ENCODE results near the gene DGCR6. TPM values are rescaled to one million over a fixed set of nuclear protein-coding genes. Genes with fewer than 3 reads are reported as not detected.
"Not testable (repeated sequence)": the region's sequence is repeated elsewhere in the genome, so short reads cannot be mapped to it uniquely, and the experiment has no call there.

DGCR6 gene
- total RNA-seq, 1 experiment from 2014 or later, result 1.1 TPM

GRCh38 chr22:18931905-18932652 lies 26.0 kb downstream of the DGCR6 start:
- no peak for DNase-seq (ENCODE audit: low spot score)

DNA sequence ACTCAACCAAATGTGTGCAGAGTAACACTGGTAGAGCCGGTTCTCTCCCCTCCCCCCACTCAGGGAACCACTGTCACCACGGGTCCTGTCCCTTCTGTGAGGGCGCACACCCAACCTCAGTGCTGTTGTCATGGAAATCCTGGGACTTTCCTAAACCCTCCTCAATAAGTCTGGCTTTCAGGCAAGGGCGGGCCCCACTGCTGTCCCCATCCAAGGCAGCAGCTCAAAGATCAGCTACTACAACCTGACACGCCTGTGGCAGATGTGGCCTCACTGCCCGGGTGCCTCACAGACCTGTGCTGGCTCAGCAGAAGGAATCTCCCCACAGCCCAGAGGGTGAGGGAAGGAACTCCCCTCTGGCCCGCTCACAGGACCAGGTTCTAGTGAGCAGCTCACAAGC lies 27.8 kb downstream of the DGCR6 start:
- no peak for DNase-seq (ENCODE audit: low spot score)

DNA sequence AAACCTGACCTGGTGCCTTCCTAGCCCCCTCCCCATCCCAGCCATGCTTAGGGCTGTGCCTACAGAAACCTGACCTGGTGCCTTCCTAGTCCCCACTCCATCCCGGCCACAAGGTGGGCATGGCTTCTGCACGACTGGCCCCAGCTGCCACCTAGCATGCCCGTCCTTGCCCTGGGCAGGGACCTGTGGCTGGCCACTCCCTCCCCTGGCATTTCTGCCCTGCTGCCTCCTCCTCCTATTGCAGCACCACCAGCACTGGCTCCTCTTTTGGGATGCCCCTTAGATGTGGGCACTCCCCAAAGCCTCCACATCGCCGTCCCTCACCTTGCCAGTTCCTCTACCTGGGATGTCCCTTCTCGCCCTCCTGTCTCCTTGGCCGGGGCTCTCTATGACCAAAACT lies 28.6 kb downstream of the DGCR6 start:
- not testable (repeated sequence) for DNase-seq (ENCODE audit: low spot score)

DNA sequence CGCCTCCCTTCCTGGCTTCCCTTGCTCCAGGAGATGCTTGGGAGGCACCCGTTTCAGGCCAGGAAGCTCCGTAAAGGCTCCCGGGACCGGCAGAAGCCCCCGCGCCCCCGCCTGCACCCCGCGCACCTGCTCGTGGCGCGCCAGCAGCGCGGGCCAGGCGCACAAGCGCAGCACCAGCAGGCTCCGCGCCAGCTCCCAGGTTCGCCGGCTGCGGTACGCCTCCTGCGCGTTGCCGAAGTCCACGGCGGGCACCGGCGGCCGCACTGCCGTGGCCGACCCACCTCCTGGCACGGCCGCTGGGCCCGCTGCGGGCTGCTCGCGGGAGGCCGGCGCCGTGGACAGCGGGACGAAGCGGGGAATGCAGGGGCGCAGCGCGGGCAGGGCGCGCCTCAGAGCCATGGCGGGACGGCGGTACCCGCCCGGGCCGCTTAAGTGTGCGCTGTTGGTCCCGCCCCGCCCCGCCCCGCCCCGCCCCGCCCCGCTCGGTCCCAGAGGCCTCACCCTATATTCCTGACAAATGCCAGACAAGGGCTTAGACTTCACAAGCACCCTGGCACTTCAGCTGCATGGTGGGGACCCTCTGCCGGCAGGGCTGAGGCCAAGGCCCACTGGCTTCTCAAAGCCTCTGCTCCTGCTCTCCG lies 29.9 kb downstream of the DGCR6 start, which contains the start of gene PRODH:
PRODH (minus strand) TSS at position 405 of the 641 bp plus-strand sequence; CDS start at position 399, 6 bp downstream.
- DNase-seq (ENCODE audit: low spot score), result no peak

DNA sequence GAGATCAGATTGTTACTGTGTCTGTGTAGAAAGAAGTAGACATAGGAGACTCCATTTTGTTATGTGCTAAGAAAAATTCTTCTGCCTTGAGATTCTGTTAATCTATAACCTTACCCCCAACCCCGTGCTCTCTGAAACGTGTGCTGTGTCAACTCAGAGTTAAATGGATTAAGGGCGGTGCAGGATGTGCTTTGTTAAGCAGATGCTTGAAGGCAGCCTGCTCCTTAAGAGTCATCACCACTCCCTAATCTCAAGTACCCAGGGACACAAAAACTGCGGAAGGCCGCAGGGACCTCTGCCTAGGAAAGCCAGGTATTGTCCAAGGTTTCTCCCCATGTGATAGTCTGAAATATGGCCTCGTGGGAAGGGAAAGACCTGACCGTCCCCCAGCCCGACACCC lies 32.6 kb downstream of the DGCR6 start:
- DNase-seq (ENCODE audit: low spot score), result not testable (repeated sequence)

GRCh38 chr22:18947105-18947504 lies 41.0 kb downstream of the DGCR6 start:
- DNase-seq (ENCODE audit: low spot score), result not testable (repeated sequence)

- no peak for DNase-seq (ENCODE audit: low spot score)
Measured at GRCh38 chr22:18947905-18948304, 41.8 kb downstream of the DGCR6 start.

GRCh38 chr22:18950141-18950540 lies 44.0 kb downstream of the DGCR6 start:
- DNase-seq (ENCODE audit: low spot score), result no peak

DNA sequence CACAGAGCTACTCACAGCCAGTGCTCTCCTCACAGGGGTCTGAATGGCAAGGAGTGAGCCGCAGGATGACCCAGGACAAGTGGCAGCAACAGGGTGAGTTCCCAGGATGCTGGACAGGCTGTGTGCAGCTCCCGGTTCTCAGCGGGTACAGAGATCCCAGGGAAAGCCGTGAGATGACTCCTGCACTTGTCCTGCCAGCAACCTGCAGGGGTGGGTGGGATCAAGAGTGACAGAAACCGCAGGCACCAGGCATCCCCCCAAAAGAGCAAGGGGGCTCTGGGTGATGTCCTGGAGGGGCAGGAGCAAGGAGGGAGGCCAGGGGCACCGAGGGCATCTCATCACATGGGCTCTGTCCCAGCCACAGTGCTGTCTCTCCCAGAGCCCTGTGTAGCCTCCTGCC lies 45.9 kb downstream of the DGCR6 start:
- DNase-seq (ENCODE audit: low spot score), result no peak

- DNase-seq (ENCODE audit: low spot score), result not testable (repeated sequence)
Measured at GRCh38 chr22:18953128-18953527, 47.0 kb downstream of the DGCR6 start.

GRCh38 chr22:18954303-18954989 lies 48.3 kb downstream of the DGCR6 start:
- peak; percentile 23 for DNase-seq (ENCODE audit: low spot score)

DNA sequence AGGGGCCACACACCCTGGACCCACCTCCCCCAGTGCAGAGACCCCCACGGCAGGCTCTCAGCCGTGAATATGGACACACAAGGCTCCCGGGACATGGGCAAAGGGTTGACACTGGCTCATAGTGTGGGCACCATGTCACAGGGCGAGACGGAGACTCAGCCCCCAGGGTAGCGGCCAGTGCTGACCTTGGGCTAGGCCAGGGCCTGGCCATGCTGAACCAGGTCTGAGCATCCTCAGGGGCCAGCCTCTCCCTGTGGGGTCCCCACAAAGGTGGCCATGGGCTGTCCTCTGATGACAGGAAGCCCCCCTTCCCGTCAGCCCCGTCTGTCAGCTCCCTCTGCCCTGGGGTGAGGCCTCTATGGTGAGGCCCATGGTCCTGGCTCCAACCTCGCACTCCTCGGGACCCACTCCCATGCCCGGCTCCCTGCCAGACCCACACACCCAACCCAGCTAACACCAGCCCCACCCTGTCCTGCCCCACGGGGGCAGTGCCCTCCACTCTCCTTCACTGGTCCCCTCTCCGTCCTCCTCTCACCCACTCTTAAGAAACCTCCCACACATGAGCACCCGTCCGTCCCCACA lies 49.0 kb downstream of the DGCR6 start:
- no peak for DNase-seq (ENCODE audit: low spot score)

GRCh38 chr22:18955696-18956095 lies 49.6 kb downstream of the DGCR6 start:
- no peak for DNase-seq (ENCODE audit: low spot score)

- DNase-seq (ENCODE audit: low spot score), result not testable (repeated sequence)
Measured at GRCh38 chr22:18956121-18956895, 50.2 kb downstream of the DGCR6 start.

GRCh38 chr22:18956956-18957355 lies 50.8 kb downstream of the DGCR6 start:
- not testable (repeated sequence) for DNase-seq (ENCODE audit: low spot score)

GRCh38 chr22:18957621-18958320 lies 51.7 kb downstream of the DGCR6 start:
- DNase-seq (ENCODE audit: low spot score), result not testable (repeated sequence)

DNA sequence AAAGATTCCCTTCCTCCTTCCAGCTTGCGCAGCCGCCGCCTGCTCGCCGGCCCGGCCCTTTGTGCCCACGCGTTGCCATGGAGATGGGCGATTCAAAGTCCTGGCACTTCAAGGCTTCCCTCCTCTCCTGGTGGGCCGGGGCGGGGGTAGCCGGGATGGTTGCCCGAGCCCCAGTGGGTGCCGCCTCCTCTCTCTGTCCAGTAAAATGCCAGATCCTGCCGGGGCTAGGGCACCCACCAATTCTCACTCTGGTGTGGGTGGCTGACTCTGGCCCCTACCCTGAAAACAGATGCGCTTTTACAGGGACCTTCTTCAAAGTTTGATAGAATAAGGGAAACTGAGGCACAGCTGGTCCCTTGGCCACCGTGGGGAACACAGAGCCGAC lies 52.2 kb downstream of the DGCR6 start:
- DNase-seq (ENCODE audit: low spot score), result not testable (repeated sequence)

GRCh38 chr22:18958738-18959137 lies 52.6 kb downstream of the DGCR6 start:
- peak; percentile 17 for DNase-seq (ENCODE audit: low spot score)

DNA sequence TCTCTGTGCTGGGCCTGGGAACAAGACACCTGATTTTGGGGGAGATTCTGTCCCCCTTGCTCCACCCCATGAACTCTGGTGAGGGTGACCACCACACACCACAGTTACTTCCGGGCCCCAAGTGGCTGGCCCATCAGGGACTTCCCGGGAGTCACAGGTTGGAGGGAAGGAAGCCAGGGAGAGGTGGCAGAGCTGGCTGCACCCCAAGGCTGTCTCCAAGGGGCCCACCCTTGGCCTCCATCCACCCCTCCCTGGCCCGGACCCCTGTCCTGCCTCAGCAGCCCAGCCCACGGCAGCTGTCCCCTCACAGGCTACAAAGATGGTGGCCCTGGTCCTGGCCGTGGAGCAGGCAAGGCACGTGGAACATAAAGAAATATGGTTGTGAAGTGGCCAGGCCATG lies 53.1 kb downstream of the DGCR6 start:
- DNase-seq (ENCODE audit: low spot score), result not testable (repeated sequence)

- not testable (repeated sequence) for DNase-seq (ENCODE audit: low spot score)
Measured at GRCh38 chr22:18959741-18960140, 53.6 kb downstream of the DGCR6 start.
